ENCODE measurements around the gene TIMELESS.
"Not testable (repeated sequence)": the region's sequence is repeated elsewhere in the genome, so short reads cannot be mapped to it uniquely, and the experiment has no call there.

GRCh38 chr12:56401612-56402011 is 47.6 kb downstream of the TIMELESS start:
- TF ChIP-seq MCM7 (IDR thresholded peaks at IDR 0.05); UBTF (IDR thresholded peaks at IDR 0.05; ENCODE audit: borderline replicate concordance in 1 of 2, low read depth in 2 of 2, low read length in 2 of 2); FOXO4 (CRISPR knock-in tag; IDR thresholded peaks at IDR 0.05); MYBL2 (IDR thresholded peaks at IDR 0.05; ENCODE audit: low read depth); MYBL2 (CRISPR knock-in tag; IDR thresholded peaks at IDR 0.05; ENCODE audit: borderline replicate concordance); CAMTA2 (CRISPR knock-in tag; conservative IDR thresholded peaks at IDR 0.05); ZBTB8A (IDR thresholded peaks at IDR 0.05; ENCODE audit: partially characterized antibody): not testable (repeated sequence)
